Spinal cord (tissue), 10 donors: ENCODE data around the gene COL20A1. TPM values are rescaled to one million over a fixed set of nuclear protein-coding genes. Genes with fewer than 3 reads are reported as not detected.
A peak's percentile ranks its signal among the peaks of the same experiment; 100 is the strongest.

ENCODE experiments used
- DNase-seq, 6 donors: peaks; one replicate each; pipeline versions ENCODE4 v3.0.0 to v3.0.0-alpha.2; 2013 to 2015; ENCODE audit warnings: low spot score in 6 of 6, low read depth in 4 of 6
- H3K27ac ChIP-seq: one replicate; pipeline ENCODE4 v1.5.1; 2013; ENCODE audit warnings: low read depth, low read length, control low read depth
- H3K27me3 ChIP-seq: one replicate; pipeline ENCODE4 v1.6.1; 2013; ENCODE audit warnings: low read length; ENCODE audit not compliant: control insufficient read depth, insufficient read depth
- H3K36me3 ChIP-seq: one replicate; pipeline ENCODE4 v1.6.1; 2013; ENCODE audit warnings: low read length; ENCODE audit not compliant: control insufficient read depth, insufficient read depth
- H3K4me1 ChIP-seq: one replicate; pipeline ENCODE4 v1.6.1; 2013; ENCODE audit warnings: low read length; ENCODE audit not compliant: control insufficient read depth, insufficient read depth
- H3K4me3 ChIP-seq: one replicate; pipeline ENCODE4 v1.5.1; 2013; ENCODE audit warnings: low read depth, low read length, control low read depth
- H3K9me3 ChIP-seq: one replicate; pipeline ENCODE4 v1.6.1; 2013; ENCODE audit warnings: low read length; ENCODE audit not compliant: control insufficient read depth, insufficient read depth
- WGBS: methylation state at CpG from one replicate; pipeline ENCODE4 v1.1.5; 2013; ENCODE audit warnings: missing lambda C conversion rate; ENCODE audit not compliant: insufficient coverage; 5-methylcytosine and 5-hydroxymethylcytosine counted together
- polyA plus RNA-seq, 2 donors: library from polyadenylated mRNA; unstranded; fragments of 120-200 nt; gene quantifications; one replicate each; pipeline ENCODE4 v1.2.1, GENCODE V29; 2013; ENCODE audit not compliant: insufficient read length in 2 of 2
- total RNA-seq, 2 donors: library from RNA; depleted of rRNA in 1 of 2; stranded (reverse); fragments of 120-200 nt in 1 of 2; fragments of >200 nt in 1 of 2; gene quantifications; one replicate each; pipeline versions ENCODE4 v1.2.3 to v1.2.4, GENCODE V29; 2013 to 2014
- donor health status: healthy.

The COL20A1 gene
- total and polyA plus RNA-seq, 4 donors = 10.3 to 50.9 (median 32.2) TPM

- whole genome bisulfite sequencing = 91% methylated on average over 17 of the region's 17 CpGs
- no peak for DNase-seq
- H3K36me3 ChIP-seq = peaks cover 72% of the 10 kb centered on the region
Observed at GRCh38 chr20:63290136-63290676, 2.8 kb upstream of the COL20A1 start.

GRCh38 chr20:63290677-63291472 is 2.1 kb upstream of the COL20A1 start:
- Histone ChIP-seq H3K36me3 (peaks cover 66% of the 10 kb centered on the region), H3K27ac (no peak overlapping the region), H3K4me3 (no peak overlapping the region), H3K27me3 (peaks cover 8% of the 10 kb centered on the region), H3K9me3 (no peaks in the 10 kb centered on the region), H3K4me1 (peaks cover 51% of the 10 kb centered on the region)
- 40% methylated on average over 26 of the region's 26 CpGs for WGBS
- no peak for DNase-seq

More at GRCh38 chr20:63290136-63290676, 2.8 kb upstream of the COL20A1 start:
- H3K4me1 ChIP-seq = peaks cover 46% of the 10 kb centered on the region
- H3K27me3 ChIP-seq = peaks cover 3% of the 10 kb centered on the region
- no peak overlapping the region for H3K27ac ChIP-seq
- no peaks in the 10 kb centered on the region for H3K9me3 ChIP-seq
- no peak overlapping the region for H3K4me3 ChIP-seq

- H3K4me1 ChIP-seq = peaks cover 61% of the 10 kb centered on the region
- peaks cover 13% of the 10 kb centered on the region for H3K27me3 ChIP-seq
- H3K9me3 ChIP-seq = no peaks in the 10 kb centered on the region
- no peak overlapping the region for H3K27ac ChIP-seq
- H3K36me3 ChIP-seq = peaks cover 56% of the 10 kb centered on the region
- no peak for DNase-seq
- whole genome bisulfite sequencing = 84% methylated on average over 10 of the region's 10 CpGs
- no peak overlapping the region for H3K4me3 ChIP-seq
Observed at GRCh38 chr20:63291811-63292210, 1.2 kb upstream of the COL20A1 start.

- Histone ChIP-seq H3K27me3 (peaks cover 13% of the 10 kb centered on the region), H3K9me3 (no peaks in the 10 kb centered on the region), H3K4me3 (no peak overlapping the region), H3K36me3 (peaks cover 51% of the 10 kb centered on the region), H3K27ac (no peak overlapping the region), H3K4me1 (peaks cover 66% of the 10 kb centered on the region)
- no peak for DNase-seq
- WGBS = 89% methylated on average over 16 of the region's 16 CpGs
Observed at GRCh38 chr20:63292292-63292701, 689 bp upstream of the COL20A1 start.

GRCh38 chr20:63293456-63293855 is 470 bp downstream of the COL20A1 start:
- 61% methylated on average over 11 of the region's 11 CpGs for WGBS
- H3K27ac ChIP-seq = peak overlapping the region; percentile 61
- H3K27me3 ChIP-seq = peaks cover 13% of the 10 kb centered on the region
- H3K9me3 ChIP-seq = no peaks in the 10 kb centered on the region
- peaks cover 40% of the 10 kb centered on the region for H3K36me3 ChIP-seq
- DNase-seq = no peak
- peaks cover 77% of the 10 kb centered on the region for H3K4me1 ChIP-seq
- no peak overlapping the region for H3K4me3 ChIP-seq

- Histone ChIP-seq H3K4me1 (peaks cover 77% of the 10 kb centered on the region), H3K27me3 (peaks cover 13% of the 10 kb centered on the region), H3K36me3 (peaks cover 37% of the 10 kb centered on the region), H3K27ac (peak overlapping the region; percentile 69), H3K4me3 (no peak overlapping the region), H3K9me3 (no peaks in the 10 kb centered on the region)
- peak in 1 of 6 donors; percentile 18 for DNase-seq
- 62% methylated on average over 15 of the region's 22 CpGs for WGBS
Observed at GRCh38 chr20:63293871-63294535, 1.0 kb downstream of the COL20A1 start.

GRCh38 chr20:63294536-63294900 is 1.5 kb downstream of the COL20A1 start:
- no peak overlapping the region for H3K4me3 ChIP-seq
- H3K27me3 ChIP-seq = peaks cover 13% of the 10 kb centered on the region
- 85% methylated on average over 12 of the region's 12 CpGs for WGBS
- no peak for DNase-seq
- no peaks in the 10 kb centered on the region for H3K9me3 ChIP-seq
- peaks cover 77% of the 10 kb centered on the region for H3K4me1 ChIP-seq
- peak overlapping the region; percentile 69 for H3K27ac ChIP-seq
- H3K36me3 ChIP-seq = peaks cover 32% of the 10 kb centered on the region

- no peaks in the 10 kb centered on the region for H3K9me3 ChIP-seq
- H3K36me3 ChIP-seq = peaks cover 27% of the 10 kb centered on the region
- no peak for DNase-seq
- peaks cover 77% of the 10 kb centered on the region for H3K4me1 ChIP-seq
- H3K27ac ChIP-seq = peak overlapping the region; percentile 69
- peak overlapping the region; percentile 5 for H3K4me3 ChIP-seq
- 38% methylated on average over 13 of the region's 19 CpGs for WGBS
- H3K27me3 ChIP-seq = peaks cover 13% of the 10 kb centered on the region
Observed at GRCh38 chr20:63295018-63295417, 2.0 kb downstream of the COL20A1 start.

GRCh38 chr20:63295422-63295821 is 2.4 kb downstream of the COL20A1 start:
- Histone ChIP-seq H3K27ac (peak overlapping the region; percentile 88), H3K4me1 (peaks cover 77% of the 10 kb centered on the region), H3K4me3 (peak overlapping the region; percentile 5), H3K9me3 (no peaks in the 10 kb centered on the region), H3K36me3 (peaks cover 23% of the 10 kb centered on the region), H3K27me3 (peaks cover 13% of the 10 kb centered on the region)
- peak in 2 of 6 donors; percentile 35 to 54 for DNase-seq
- 24% methylated on average over 14 of the region's 17 CpGs for WGBS
